Lower leg skin (tissue), 4 donors: ENCODE data around the gene GPR132. TPM values are rescaled to one million over a fixed set of nuclear protein-coding genes. Genes with fewer than 3 reads are reported as not detected.

Experiments used
- DNase-seq, 2 donors: peaks; one replicate each; pipeline ENCODE4 v3.0.0-alpha.2; 2019; ENCODE audit warnings: low spot score in 2 of 2
- H3K4me3 ChIP-seq: fragments of 200-600 bp; sonication (generic); 2 replicates; pipeline ENCODE4 v1.5.1; 2017; ENCODE audit warnings: mild to moderate bottlenecking, low read depth; ENCODE audit not compliant: poor library complexity, severe bottlenecking
- CTCF ChIP-seq, 3 donors: fragments of 450-650 bp; IDR thresholded peaks; one replicate each; pipeline ENCODE4 v1.5.1; 2016; ENCODE audit warnings: antibody characterized with exemption in 3 of 3, mild to moderate bottlenecking in 3 of 3, moderate library complexity in 2 of 3
- POLR2A ChIP-seq, 2 donors: fragments of 450-650 bp; IDR thresholded peaks; one replicate each; pipeline ENCODE4 v1.6.1; 2016 to 2017; ENCODE audit warnings: antibody characterized with exemption in 2 of 2, mild to moderate bottlenecking in 1 of 2, moderate library complexity in 1 of 2
- WGBS, 2 donors: methylation state at CpG; one replicate each; pipeline ENCODE4 v1.1.5; 2018; 5-methylcytosine and 5-hydroxymethylcytosine counted together
- intact Hi-C: fragments of 100-400 bp; cut with DNase I; formaldehyde crosslinking; loops from one replicate; pipeline ENCODE4 v1.15.0; 2023; ENCODE audit warnings: low total_unique reads
- total RNA-seq, 4 donors: library from RNA; depleted of rRNA; stranded (reverse); fragments of >200 nt; gene quantifications; one replicate each; pipeline ENCODE4 v1.1.0, GENCODE V29; 2016

The GPR132 gene
- total RNA-seq, 4 donors from 2014 or later = 0.84 to 1.3 (median 1.1) TPM

- intact Hi-C loops = no loop called here
- H3K4me3 ChIP-seq = no peak overlapping the region
- no peak for DNase-seq
- TF ChIP-seq CTCF (IDR thresholded peaks at IDR 0.05) (no peak), POLR2A (IDR thresholded peaks at IDR 0.05) (no peak)
- WGBS, 2 donors = 74 to 80% methylated on average over 4 of the region's 4 CpGs
Observed at GRCh38 chr14:105052110-105052458, 13.1 kb downstream of the GPR132 start.

DNA sequence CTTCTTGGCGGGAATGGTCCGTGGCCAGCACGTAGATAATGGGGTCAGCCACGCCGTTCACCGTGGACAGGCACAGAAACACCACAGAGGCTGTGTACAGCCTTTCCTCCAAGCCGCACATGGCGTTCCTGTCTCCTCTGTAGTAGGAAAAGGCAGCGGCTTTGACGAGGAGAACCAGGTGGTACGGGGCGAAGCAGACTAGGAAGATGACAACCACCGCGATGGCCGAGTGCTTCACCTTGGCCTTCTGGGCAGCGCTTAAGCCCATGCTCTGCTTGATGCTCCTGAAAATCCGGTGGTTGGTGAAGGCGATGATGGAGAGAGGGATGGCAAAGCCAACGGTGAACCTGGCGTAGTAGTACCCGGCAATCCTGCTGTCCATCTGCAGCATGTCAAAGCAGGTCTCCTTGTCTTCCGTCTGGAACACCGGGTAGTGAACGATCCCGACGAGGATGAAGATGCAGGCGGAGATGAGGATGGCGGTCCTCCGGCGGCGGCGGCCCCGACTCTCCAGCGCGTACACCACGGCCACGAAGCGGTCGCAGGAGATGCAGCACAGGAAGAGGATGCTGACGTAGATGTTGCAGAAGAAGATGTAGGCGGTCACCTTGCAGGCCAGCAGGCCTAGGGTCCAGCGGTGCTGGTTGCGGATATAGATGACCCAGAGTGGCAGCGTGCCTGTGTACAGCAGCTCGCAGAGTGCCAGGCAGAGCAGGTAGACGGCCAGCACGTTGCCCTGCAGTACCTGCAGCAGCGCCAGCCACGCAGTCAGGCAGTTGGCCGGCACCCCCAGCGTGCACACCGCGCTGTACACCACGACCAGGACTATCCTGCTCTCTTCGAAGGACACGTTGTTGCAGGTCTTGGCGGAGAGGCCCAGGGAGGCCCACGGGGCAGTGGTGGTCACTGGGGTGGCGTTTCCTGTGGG lies 13.8 kb downstream of the GPR132 start:
- TF ChIP-seq CTCF (IDR thresholded peaks at IDR 0.05) (no peak), POLR2A (IDR thresholded peaks at IDR 0.05) (no peak)
- 92 to 93% methylated on average over 59 of the region's 59 CpGs for WGBS, 2 donors
- intact Hi-C loops = no loop called here
- no peak overlapping the region for H3K4me3 ChIP-seq
- DNase-seq = no peak

- TF ChIP-seq POLR2A (IDR thresholded peaks at IDR 0.05) (no peak), CTCF (IDR thresholded peaks at IDR 0.05) (no peak)
- 21 to 36% methylated on average over 6 to 9 of the region's 10 CpGs for WGBS, 2 donors
- DNase-seq = no peak
- intact Hi-C loops = no loop called here
- H3K4me3 ChIP-seq = no peak overlapping the region
Observed at GRCh38 chr14:105050551-105050897, 14.7 kb downstream of the GPR132 start.

- 77 to 88% methylated on average over 21 to 24 of the region's 25 CpGs for WGBS, 2 donors
- DNase-seq = no peak
- no peak overlapping the region for H3K4me3 ChIP-seq
- no peak for TF ChIP-seq POLR2A (IDR thresholded peaks at IDR 0.05)
- TF ChIP-seq CTCF (IDR thresholded peaks at IDR 0.05) = no peak
- intact Hi-C loops = loop anchor here (10.0 kb wide), 1 partner anchor 155 kb away; no protein-coding TSS in a partner anchor
Observed at GRCh38 chr14:105049753-105050550, 15.3 kb downstream of the GPR132 start.

DNA sequence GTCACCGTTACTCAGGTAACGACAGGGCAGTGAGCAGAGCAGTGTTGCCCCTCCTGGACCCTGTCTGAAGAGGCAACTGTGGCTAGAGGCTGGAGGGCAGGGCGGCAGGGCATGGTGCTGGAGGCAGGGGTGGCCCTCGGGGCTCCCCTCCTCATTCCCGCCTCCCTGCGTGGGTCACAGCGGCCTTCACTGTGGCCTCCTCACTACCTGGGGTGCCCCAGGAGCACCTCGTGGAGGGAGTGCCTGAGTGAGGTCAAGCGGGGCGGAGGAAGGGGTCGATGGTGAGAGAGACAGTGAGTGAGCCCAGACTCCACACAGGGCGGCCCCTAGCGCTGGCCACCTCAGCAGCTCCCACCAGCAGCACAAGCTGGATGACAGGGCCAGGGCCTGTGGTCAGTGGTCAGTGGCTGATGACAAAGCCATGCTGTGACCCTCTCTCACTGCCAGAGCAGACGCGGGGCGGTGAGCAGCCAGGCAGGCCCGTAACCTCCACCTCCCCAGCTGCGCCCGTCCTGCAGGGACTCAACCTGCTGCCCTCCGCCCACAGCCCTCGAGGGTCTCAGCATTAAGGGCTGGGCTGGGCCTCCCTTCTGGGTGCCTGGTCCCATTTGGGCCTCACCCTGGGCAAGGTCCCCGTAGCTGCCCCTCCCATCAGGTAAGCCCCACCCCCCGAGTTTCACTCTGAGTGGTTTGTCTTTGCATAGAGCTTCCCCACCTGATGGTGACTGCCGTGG lies 17.8 kb downstream of the GPR132 start:
- no peak for TF ChIP-seq CTCF (IDR thresholded peaks at IDR 0.05)
- no peak for TF ChIP-seq POLR2A (IDR thresholded peaks at IDR 0.05)
- WGBS, 2 donors = 81 to 82% methylated on average over 8 to 23 of the region's 24 CpGs
- H3K4me3 ChIP-seq = no peak overlapping the region
- intact Hi-C loops = loop anchor here (10.0 kb wide), 1 partner anchor 153 kb away; no protein-coding TSS in a partner anchor
- DNase-seq = no peak
